A673 (cell line): ENCODE results near the gene KIF26B. TPM values are rescaled to one million over a fixed set of nuclear protein-coding genes. Genes with fewer than 3 reads are reported as not detected.

Source experiments
- BruUV-seq: library from RNA; stranded (reverse); fragments of 400-500 nt; replicated peaks from 2 replicates; lab custom pipeline; 2021; lab: Mats Ljungman, UMichigan
- CTCF ChIA-PET: fragments of 300-600 bp; sonication (Branson Sonifier 250); formaldehyde crosslinking; loops from one replicate; lab custom pipeline; 2022; ENCODE audit warnings: antibody characterized with exemption; lab: Charles Lee
- POLR2A ChIA-PET: fragments of 300-600 bp; sonication (Branson Sonifier 250); formaldehyde crosslinking; loops from one replicate; lab custom pipeline; 2022; ENCODE audit warnings: antibody characterized with exemption; ENCODE audit not compliant: low non-redundant PET; lab: Charles Lee
- DNase-seq: peaks from one replicate; pipeline ENCODE4 v3.0.0-alpha.2; 2015; ENCODE audit warnings: low spot score
- H3K27ac ChIP-seq: fragments of 200-600 bp; sonication (generic); 2 replicates; pipeline ENCODE4 v1.5.1; 2016; ENCODE audit warnings: mixed run types, low read depth, mild to moderate bottlenecking, mixed read lengths, antibody characterized with exemption, low read length; ENCODE audit not compliant: poor library complexity, severe bottlenecking
- H3K27me3 ChIP-seq: fragments of 200-600 bp; sonication (generic); replicated peaks from 2 replicates; pipeline ENCODE4 v1.6.1; 2017; ENCODE audit warnings: mixed run types, low read depth, mild to moderate bottlenecking, mixed read lengths, antibody characterized with exemption, low read length; ENCODE audit not compliant: insufficient read depth, poor library complexity
- H3K36me3 ChIP-seq: fragments of 200-600 bp; sonication (generic); 2 replicates; pipeline ENCODE4 v1.6.1; 2016; ENCODE audit warnings: mixed run types, mild to moderate bottlenecking, mixed read lengths, antibody characterized with exemption, low read length; ENCODE audit not compliant: insufficient read depth, poor library complexity, severe bottlenecking
- H3K4me1 ChIP-seq: fragments of 200-600 bp; sonication (generic); 2 replicates; pipeline ENCODE4 v1.6.1; 2017; ENCODE audit warnings: mixed run types, mild to moderate bottlenecking, mixed read lengths, antibody characterized with exemption, low read length; ENCODE audit not compliant: insufficient read depth, poor library complexity, severe bottlenecking
- H3K4me3 ChIP-seq: fragments of 200-600 bp; sonication (generic); 2 replicates; pipeline ENCODE4 v1.5.1; 2016; ENCODE audit warnings: low read depth, mixed run types, mild to moderate bottlenecking, mixed read lengths, low read length; ENCODE audit not compliant: poor library complexity, severe bottlenecking
- H3K9me3 ChIP-seq: fragments of 200-600 bp; sonication (generic); 2 replicates; pipeline ENCODE4 v1.6.1; 2016; ENCODE audit warnings: mixed run types, low read depth, mild to moderate bottlenecking, mixed read lengths, antibody characterized with exemption, low read length; ENCODE audit not compliant: poor library complexity, severe bottlenecking
- CTCF ChIP-seq: fragments of 300-800, 200-600 bp; sonication (generic); conservative IDR thresholded peaks from 2 replicates; pipeline ENCODE4 v1.5.1; 2017; ENCODE audit warnings: low read depth, mild to moderate bottlenecking, antibody characterized with exemption, low read length, moderate library complexity, mixed read lengths
- EZH2 ChIP-seq: fragments of 200-600 bp; sonication (generic); IDR thresholded peaks from 2 replicates; pipeline ENCODE4 v1.6.1; 2017; ENCODE audit warnings: borderline replicate concordance, low read depth, mild to moderate bottlenecking, mixed read lengths, antibody characterized with exemption, low read length; ENCODE audit not compliant: poor library complexity, severe bottlenecking
- intact Hi-C: fragments of 100-400 bp; cut with micrococcal nuclease; formaldehyde crosslinking; loops from one replicate; pipeline ENCODE4 v1.10.0; 2022; ENCODE audit not compliant: unreplicated experiment
- total RNA-seq: library from RNA; stranded (reverse); gene quantifications from 2 replicates; pipeline ENCODE4 v1.2.3, GENCODE V29; 2021

KIF26B gene
- total RNA-seq, 1 experiment from 2014 or later = not detected

GRCh38 chr1:245690156-245690690 is 535.4 kb downstream of the KIF26B start:
- intact Hi-C loops = no loop called here
- H3K36me3 ChIP-seq = no peaks in the 10 kb centered on the region
- H3K27me3 ChIP-seq = peaks cover 19% of the 10 kb centered on the region
- H3K4me3 ChIP-seq = no peak overlapping the region
- no peak for DNase-seq
- ChIA-PET POLR2A (no interaction called here), CTCF (no interaction called here)
- H3K27ac ChIP-seq = no peak overlapping the region
- TF ChIP-seq EZH2 (no peak), CTCF (no peak)
- no peaks in the 10 kb centered on the region for H3K9me3 ChIP-seq
- no TSS peak for BruUV-seq
- H3K4me1 ChIP-seq = no peaks in the 10 kb centered on the region

GRCh38 chr1:245690946-245691541 is 536.3 kb downstream of the KIF26B start:
- no peak overlapping the region for H3K4me3 ChIP-seq
- CTCF ChIA-PET = no interaction called here
- POLR2A ChIA-PET = no interaction called here

GRCh38 chr1:245691897-245692296 is 537.1 kb downstream of the KIF26B start:
- TF ChIP-seq CTCF (no peak), EZH2 (no peak)
- Histone ChIP-seq H3K27me3 (peaks cover 19% of the 10 kb centered on the region), H3K36me3 (no peaks in the 10 kb centered on the region), H3K4me3 (no peak overlapping the region), H3K9me3 (no peaks in the 10 kb centered on the region), H3K4me1 (no peaks in the 10 kb centered on the region), H3K27ac (no peak overlapping the region)
- no peak for DNase-seq
- intact Hi-C loops = no loop called here
- ChIA-PET CTCF (no interaction called here), POLR2A (no interaction called here)
- BruUV-seq = no TSS peak

More at GRCh38 chr1:245690946-245691541, 536.3 kb downstream of the KIF26B start:
- TF ChIP-seq CTCF = no peak
- TF ChIP-seq EZH2 = no peak
- BruUV-seq = no TSS peak
- Histone ChIP-seq H3K9me3 (no peaks in the 10 kb centered on the region), H3K27ac (no peak overlapping the region), H3K36me3 (no peaks in the 10 kb centered on the region), H3K27me3 (peaks cover 19% of the 10 kb centered on the region), H3K4me1 (no peaks in the 10 kb centered on the region)
- intact Hi-C loops = no loop called here
- DNase-seq = no peak
